ENCODE results near the gene VAV3.
A peak's percentile ranks its signal among the peaks of the same experiment; 100 is the strongest.

The VAV3 gene

DNA sequence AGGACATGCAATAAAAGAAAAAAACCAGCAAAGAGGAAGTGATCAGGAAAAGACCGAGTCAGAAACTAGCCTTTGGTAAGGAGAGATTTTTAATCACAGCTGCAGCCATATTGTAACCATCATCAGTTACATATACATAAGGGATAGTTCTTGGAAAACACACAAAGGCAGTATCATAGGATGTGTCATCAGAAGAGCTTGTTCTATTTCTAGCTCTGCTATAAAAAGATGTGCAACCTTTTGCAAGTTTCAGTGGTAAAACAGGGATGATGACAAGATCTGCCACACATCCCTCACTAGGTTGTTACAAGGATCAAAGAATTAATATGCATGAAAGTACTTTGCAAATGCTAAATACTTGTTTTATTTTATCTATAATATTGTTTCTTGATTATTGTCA is 342.0 kb downstream of the VAV3 start:
- FAIRE-seq, result no peak

DNA sequence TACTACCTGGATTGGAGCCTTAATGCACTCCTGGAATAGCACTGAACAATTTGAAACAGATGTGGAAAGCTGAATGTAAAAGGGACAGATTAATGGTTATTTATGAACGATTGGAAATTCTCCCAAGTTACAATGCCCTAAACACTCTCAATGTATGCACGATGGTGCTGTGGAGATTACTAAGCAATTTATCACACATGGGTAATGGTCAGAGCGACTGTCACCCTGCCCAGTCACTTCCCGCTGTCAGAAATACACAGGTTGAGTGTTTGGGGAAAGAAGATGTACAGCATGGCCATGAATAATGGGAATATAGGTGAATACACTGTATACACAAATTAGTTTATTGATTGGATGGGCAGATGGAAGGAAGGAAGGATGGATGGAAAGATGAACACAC is 342.4 kb downstream of the VAV3 start:
- no peak for FAIRE-seq

DNA sequence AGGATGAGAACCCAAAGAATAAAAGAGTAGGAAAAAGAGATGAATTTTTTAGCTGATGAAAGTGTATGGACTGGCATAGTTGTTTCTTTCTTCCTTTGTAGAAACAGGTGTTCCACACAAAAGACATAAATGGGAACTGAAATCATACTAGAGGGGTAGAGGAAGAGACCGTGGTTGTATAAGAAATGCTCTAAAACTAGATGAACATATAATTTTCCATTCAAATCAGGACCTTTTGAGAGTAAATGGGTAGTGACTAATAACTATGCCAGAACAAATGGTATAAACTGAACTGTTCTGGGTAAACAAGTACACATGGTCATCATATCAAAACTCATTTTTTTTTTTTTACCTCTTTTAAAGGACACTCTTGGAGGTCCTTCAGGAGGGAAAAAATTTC is 344.2 kb downstream of the VAV3 start:
- FAIRE-seq, result no peak

DNA sequence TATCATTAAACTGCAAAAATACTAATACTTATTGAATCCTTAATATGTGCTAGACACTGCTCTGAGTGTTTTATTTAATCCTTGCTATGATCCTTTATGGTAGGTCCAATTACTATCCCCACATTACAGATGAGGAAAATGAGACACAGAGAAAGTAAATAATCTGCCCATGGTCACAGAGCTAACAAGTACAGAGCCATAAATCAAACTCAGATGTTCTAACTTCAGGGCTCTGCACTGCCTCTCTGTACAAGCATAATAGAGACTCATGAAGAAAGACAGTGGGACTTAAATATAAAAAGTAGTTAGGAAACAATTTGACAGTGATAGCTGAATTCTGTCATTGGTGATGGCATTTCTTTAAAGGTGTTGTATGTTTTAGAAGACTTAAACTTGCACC is 346.4 kb downstream of the VAV3 start:
- no peak for FAIRE-seq

DNA sequence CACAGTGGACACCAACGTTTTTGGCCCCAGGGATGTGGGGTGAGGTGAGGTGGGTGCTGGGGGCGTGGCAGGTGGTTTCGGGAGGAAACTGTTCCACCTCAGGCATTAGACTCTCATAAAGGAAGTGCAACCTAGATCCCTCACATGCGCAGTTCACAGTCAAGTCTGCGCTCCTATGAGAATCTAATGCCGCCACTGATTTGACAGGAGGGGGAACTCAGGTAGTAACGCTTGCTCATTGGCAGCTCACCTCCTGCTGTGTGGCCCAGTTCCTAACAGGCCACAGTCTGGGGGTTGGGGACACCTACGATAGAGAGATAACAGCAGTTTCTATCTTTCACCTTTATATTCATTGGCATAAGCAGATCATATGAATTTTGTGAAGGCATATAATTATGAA is 347.1 kb downstream of the VAV3 start:
- FAIRE-seq, result no peak

DNA sequence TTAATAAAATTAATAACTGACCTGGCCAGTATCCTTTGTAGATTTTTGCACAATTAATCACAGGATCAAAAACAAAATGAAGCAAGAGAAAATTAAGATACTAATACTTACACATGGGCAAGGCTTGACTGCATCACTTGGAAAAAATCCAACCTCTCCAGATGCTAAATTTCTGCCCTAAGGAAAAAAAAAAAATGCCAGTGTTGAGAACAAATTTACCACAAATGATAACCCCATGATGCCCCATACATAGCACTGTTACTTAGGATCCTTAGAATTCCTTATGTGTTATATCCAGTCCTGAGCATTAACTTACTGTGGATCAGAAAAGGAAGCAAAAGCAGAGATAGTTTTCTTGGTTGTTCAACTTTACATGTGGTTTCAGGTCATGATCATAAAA is 347.5 kb downstream of the VAV3 start:
- no peak for FAIRE-seq

DNA sequence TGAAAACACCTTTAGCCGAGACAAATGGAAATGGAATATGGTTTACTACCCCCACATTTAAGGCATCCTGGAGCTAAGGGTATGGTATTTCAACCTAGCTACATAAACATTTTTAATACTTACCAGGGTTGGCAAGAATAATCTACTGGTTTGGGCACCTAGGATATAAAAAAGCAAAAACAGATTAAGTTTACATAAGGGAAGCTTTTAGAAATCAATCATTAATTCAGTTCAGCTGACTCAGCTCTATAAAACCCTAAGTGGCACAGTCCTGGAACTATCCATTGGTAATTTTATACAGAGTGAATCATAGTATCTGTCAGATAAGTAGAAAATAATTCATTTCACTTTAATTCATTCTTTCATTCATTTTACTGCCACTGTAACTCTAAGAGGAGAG is 355.2 kb downstream of the VAV3 start:
- no peak for FAIRE-seq

DNA sequence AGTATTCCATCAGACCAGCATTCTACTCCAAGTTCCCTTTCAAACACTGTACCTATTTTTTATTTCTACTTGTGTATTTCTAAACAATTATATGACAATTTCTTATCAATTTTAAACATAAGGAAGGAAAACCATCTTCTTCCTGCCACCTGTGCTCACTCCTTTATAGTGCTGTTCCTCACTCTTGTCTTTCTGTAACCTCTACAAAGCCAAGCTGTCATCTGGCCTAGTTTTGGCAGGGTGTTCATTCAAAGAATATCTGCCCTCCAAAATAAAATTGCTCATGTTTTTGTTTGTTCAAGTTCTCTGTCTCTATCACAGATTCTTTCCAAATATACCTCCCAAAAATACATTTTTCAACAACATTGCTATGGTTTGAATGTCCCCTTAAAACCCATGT is 360.2 kb downstream of the VAV3 start:
- no peak for FAIRE-seq

DNA sequence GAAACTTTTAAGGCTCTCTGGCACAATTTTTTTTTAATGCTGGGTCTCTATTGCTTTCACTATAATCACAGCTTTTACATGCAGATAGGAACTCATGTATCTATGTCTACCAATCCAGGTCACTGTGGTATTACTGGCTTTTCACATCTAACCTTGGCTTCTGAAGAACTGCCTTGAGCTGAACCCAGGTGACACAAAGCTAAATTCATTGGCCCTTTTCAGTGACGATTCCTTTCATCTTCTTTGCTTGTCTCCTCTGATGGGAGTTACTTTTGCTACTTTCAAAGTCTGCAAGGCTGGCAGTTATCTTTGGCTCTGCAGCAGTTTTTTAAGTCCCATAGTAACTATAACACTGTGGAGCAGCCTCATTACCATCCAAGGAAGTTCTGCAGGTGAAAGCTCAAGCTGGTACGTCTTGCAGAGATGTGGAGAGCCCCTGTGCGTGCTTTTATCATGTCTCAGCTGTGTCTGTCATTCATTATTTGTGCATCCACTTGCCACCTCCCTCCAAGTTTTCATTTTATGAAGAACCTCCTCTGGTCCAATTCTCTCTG is 364.3 kb downstream of the VAV3 start:
- no peak for FAIRE-seq

DNA sequence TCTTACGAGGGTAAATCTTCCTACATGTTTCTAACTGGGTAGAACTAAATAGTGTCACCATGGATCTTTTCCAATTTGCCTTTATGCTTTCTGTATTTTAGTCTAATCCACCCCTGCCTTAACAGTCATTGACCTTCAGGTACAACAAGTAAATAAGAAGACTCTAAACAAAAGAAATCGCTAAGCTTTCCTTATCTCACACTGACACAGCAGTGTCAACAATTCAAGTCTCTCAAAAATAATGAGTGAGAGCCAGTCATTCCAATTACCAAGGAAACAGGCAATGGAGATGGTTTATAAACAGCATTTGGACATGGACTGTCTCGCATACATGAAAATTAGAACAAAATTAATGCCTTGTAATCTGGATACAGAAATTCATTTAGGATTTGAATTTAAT is 365.8 kb downstream of the VAV3 start:
- no peak for FAIRE-seq

DNA sequence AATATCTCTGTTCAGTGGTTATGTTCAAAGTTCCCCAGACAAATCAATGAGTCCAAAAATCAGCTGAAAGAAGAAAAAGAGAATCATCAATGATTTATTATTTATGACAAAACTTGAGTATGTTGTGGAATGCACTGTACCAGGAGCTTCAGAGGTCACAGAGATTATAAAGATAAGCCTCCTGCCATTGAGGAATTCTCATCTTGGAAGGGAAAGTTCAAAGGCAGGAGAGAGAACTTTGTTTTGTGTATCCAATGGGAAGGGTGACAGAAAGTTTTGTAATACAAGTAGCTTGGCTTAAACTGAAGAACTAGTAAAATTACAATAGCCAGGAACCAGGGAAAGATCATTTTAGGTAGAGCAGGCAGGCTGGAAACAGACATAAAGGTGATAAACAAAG is 367.7 kb downstream of the VAV3 start:
- no peak for FAIRE-seq

DNA sequence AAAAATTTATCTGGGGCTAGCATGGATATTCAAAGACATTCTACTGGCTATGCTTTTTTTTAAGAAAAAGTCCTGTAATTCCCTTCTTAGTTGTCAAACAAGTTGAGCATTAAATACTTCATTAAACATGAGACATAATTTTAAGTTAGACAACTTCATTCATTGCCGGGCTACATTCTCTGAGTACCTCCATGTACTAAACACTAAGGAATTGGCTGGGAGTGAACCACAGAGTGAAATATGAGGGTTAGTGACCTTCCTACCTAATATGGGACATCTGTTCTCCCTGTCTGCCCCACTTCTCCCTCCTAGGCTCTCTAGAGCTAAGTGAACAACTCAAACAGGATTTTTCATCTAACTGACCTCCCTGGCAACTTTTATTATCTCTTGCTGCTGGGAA is 370.4 kb downstream of the VAV3 start:
- FAIRE-seq, result no peak

DNA sequence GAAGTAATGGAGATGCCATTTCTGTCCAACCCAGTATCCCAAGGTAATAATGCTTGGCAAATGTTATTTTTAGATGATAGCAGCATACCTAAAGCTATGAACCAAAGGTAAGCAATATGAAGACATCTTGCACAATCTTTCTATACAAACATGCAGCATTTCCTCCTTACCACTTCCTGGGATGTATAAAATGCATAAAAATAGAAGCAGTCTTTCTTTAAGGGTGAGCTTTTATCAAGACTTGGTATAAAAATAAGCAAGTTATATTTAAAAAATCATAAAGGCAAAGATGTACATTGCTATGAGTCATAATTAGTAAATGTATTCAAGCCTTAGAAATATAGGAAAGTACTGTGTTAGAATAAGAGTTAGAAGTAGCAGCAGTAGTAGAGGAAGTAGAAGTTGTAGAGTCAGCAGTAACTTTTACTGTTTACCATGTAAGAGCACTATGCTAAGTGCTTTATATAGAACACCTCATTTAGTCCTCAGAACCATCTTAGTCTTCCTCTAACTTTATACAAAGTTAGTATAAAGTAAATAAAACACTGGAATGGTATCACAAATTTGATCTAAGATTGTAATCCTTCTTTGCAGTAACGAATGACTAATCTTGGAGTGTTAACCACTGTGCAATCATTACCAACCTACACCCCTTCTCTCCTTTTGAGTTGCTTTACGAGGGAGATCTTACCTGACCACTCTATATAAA is 371.3 kb downstream of the VAV3 start:
- peak; percentile 83 for FAIRE-seq

DNA sequence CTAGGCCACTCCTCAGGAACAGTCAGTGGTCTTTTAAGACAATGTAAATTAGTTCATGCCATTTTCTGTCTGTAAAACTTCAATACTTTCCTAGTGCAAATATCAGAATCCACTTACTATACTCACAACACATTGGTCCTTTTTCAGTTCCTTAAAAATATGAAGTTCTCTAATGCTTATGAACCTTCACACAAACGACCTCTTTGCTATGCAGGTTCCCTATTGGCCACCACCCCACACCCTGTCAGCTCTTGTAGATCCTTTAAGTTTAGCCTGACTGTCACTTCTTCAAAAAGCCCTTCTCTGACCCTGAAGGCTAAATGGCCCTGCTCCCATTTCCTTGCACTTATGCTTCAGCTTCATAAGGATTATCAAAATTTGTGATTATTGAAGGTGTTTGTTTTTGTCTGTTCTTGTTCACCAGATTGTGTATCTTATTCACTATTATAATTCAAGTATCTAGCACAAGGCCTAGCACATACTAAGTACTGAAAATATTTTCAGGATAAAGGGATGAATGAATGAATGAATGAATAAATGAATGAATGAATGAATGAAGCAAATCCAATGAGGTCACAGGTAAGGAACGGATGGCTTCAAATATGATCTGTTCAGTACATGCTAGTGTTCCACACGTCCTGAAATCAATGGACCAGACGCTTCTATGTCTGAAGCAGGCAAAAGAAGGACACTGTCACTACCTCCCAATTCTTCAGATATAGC is 373.9 kb downstream of the VAV3 start:
- no peak for FAIRE-seq

DNA sequence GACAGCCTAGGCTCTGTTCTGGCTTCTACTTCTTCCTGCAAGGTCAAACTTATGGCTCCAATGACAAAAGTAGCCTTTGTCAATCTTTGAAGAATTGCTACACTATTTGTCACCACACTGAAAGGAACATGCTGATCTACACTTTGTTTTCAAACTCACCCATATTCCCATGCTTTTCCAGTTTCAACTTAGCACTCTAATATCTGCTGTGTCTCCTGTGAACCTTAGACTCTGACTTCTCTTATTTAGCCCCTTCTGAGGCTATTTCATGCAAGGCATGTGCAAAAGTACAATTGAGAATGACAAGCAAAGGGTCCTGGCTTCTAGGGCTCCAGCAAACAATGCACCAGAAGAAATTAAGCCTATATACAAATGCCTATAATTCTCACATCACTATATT is 374.9 kb downstream of the VAV3 start:
- no peak for FAIRE-seq

DNA sequence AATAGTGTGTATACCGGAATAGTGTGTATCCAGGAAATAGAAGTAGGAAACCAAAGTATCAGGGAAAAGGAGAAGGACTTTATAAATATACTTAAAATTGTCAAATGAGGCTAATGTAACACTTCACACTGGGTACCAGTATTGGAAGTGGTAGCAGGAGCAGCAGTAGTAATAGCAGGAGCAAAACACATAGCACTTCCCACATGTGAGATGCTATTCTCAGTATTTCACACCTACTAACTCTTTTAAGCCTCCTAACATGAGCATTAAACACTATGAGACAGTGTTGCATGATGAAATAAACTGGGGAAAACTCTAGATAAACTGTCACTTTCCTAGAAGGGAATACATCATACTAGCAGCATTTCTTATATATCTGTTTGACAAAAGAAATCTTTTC is 376.7 kb downstream of the VAV3 start:
- no peak for FAIRE-seq

DNA sequence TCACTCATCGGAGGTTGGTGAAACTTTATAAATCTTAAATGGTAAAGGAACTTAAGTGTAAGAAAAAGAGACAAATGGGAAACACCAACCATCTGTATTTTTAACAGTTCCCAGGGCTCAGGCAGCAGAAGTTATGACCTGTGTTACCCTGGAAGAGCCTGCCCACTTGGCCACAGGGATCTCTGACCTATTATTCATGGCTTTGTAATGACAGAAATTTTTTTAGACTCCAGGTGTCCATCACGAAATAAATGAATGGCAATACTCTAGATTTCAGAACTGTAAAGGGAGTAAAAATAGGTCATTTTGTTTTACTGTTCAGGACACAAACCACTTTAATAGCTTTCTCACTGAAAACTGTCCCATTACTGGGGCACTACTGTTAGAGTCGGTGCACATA is 389.8 kb downstream of the VAV3 start:
- no peak for FAIRE-seq

DNA sequence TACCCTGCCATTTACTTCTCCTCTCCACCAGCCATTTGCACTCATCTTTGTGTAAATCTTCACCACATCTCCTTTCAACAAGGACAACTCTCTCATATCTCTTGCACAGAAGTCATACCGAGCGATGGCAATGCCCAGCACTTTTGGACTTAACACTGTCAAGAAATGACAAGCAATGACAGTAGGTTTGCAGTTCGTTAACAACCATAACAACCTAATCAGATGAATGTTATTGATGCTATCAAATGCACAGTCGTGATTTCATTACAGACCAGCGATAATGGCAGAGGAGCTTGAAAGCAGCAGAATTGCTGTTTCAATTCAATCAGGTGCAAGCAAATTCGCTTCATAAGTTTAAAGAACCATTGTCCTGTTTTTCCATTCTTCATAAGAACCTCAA is 390.9 kb downstream of the VAV3 start:
- no peak for FAIRE-seq

DNA sequence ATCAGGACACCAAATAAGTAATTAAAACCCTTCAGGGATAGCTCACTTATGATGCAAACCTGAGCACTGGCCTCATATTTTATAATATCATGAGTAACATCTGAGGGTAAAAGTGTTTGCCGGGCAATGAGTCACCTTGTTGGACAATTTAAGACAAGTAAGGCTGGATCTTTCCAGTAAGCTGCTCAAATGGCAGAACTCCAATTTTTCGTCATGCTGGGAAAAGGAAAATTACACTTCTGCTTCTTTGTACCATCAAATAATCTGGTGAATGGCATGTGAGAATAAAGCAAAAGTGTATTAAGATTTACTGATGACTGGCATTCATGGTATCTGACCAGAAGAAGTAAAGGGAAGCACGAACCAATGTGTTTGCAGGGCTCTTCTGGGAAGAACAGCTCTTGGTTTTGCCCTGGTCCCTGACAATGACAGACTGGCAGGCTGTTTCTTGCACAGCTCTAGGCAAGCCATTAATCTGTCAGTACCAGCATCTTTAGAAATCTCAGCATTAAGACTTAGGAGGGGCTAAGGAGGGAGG is 392.2 kb downstream of the VAV3 start:
- no peak for FAIRE-seq

DNA sequence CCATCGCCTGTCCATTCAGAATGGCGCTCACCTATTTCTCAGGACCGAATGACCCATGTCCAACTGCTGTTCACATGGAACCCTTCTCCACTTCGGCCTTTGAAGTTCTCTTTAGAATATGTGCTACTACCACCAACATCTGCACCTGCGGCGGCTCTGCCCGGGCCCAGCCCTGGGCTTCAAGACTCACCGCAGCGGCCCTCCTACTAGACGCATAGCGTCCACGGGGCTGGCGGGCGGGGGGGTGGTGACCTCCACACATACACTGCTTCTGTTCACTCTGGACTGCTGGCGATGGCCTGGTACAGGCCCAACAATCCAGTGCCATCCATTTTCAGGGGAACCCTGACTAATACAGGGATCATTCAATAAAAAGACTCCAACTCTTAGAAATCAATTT is 394.2 kb downstream of the VAV3 start:
- no peak for FAIRE-seq

DNA sequence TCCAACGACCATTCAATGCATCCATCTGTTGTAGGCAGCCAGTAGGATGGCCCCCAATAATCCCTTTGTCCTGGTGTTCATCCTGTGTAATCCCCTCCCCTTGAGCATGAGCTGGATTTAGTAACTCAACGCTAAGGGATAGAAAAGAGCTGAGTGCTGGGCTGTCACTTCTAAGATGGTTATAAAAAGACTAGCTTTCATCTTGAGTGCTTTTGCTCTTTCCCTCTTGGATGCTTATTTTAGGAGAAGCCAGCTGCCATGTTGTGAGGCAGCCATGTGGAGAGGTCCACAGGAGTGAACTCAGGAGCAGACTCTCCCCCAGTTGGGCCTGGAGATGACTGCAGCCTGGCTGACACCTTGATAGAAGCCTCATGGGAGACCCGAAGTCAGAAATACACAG is 401.5 kb downstream of the VAV3 start:
- no peak for FAIRE-seq

DNA sequence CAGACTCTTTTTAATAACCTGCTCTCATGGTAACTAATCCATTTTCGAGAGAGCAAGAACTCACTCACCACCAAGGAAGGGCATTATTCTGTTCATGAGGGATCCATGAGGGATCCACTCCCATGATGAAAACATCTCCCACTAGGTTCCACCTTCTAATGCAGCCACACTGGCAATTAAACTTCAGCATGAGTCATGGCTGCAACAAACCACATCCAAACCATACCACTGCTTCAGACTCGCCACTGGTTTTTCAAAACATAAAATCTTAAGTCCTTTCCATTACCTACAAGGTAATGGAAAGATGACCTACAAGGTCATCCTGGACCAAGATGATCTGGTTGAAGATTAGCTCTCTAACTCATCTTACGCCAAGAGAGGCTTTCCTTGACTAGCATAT is 405.1 kb downstream of the VAV3 start:
- no peak for FAIRE-seq

DNA sequence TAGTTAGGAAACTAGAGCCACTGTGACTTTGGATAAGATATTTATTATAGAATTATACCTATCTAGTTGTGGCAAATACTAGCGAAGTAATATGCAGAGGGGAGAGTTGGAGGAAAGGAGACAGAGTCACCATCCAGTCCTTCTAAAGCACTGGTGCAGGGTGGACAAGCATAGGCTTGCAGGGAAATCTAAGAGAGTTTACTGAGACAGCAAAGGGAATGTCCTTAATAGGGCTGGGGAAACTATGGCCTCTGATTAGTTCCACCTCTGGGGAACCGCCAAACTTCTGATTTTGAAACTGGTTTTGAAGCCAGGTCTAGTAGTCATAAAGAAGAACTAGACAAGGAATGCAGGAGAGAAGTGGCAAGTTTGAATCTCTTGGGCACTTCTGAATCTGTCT is 407.9 kb downstream of the VAV3 start:
- FAIRE-seq, result no peak

DNA sequence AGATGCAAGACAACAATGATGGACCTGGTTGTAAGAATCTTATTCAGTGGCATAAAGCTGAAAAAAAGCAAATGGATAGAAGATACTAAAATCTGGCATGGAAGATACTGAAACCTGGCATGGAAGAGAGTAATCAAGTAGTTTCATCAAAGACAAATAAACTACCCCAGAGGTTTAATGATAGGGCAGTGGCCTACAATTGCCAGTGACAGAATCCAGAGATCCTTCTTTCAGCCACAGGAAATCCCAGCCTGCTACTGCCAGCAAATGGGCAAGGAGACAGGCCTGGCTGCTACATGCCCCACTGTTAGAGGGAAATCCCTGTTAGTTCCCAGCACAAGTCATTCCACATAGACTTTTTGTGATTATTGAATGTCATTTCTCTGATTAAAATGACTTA is 409.4 kb downstream of the VAV3 start:
- no peak for FAIRE-seq
